HepG2 (cell line): Measurements from ENCODE around the gene TOMM20. TPM values are rescaled to one million over a fixed set of nuclear protein-coding genes. Genes with fewer than 3 reads are reported as not detected.

ENCODE experiments used
- CC2D1A ChIP-seq: sonication (generic); formaldehyde crosslinking; IDR thresholded peaks from 2 replicates; pipeline ENCODE4 v1.8.1; 2023; ENCODE audit warnings: mild to moderate bottlenecking, missing genetic modification reagents
- CHD2 ChIP-seq: IDR thresholded peaks from 2 replicates; pipeline ENCODE4 v1.6.1; 2011; ENCODE audit warnings: low read depth, low read length, improper control_type of control experiment
- EED ChIP-seq: sonication (generic); formaldehyde crosslinking; IDR thresholded peaks from 2 replicates; pipeline ENCODE4 v1.5.0; 2020; ENCODE audit warnings: mild to moderate bottlenecking, missing genetic modification reagents
- FOSL2 ChIP-seq: sonication (generic); formaldehyde crosslinking; IDR thresholded peaks from 2 replicates; pipeline ENCODE4 v1.4.0; 2020; ENCODE audit warnings: missing genetic modification reagents
- LRRFIP1 ChIP-seq: sonication (generic); formaldehyde crosslinking; conservative IDR thresholded peaks from 2 replicates; pipeline ENCODE4 v1.4.0; 2020; ENCODE audit warnings: missing genetic modification reagents
- MTERF4 ChIP-seq: sonication (generic); formaldehyde crosslinking; IDR thresholded peaks from 2 replicates; pipeline ENCODE4 v1.8.0; 2023; ENCODE audit warnings: mild to moderate bottlenecking, missing genetic modification reagents
- NFRKB ChIP-seq: fragments of 450-650 bp; IDR thresholded peaks from 2 replicates; pipeline ENCODE4 v1.6.1; 2017
- NPAS2 ChIP-seq: sonication (generic); formaldehyde crosslinking; IDR thresholded peaks from 2 replicates; pipeline ENCODE4 v1.8.0; 2022; ENCODE audit warnings: mild to moderate bottlenecking, missing genetic modification reagents, borderline replicate concordance
- PAF1 ChIP-seq: IDR thresholded peaks from 2 replicates; pipeline ENCODE4 v1.6.1; 2016; ENCODE audit warnings: missing genetic modification reagents, missing compliant biosample characterization
- PPARG ChIP-seq: conservative IDR thresholded peaks from 2 replicates; pipeline ENCODE4 v1.6.1; 2016; ENCODE audit warnings: missing biosample characterization, missing genetic modification reagents
- SATB2 ChIP-seq: sonication (generic); formaldehyde crosslinking; IDR thresholded peaks from 2 replicates; pipeline ENCODE4 v1.5.0; 2020; ENCODE audit warnings: missing genetic modification reagents
- SKI ChIP-seq: fragments of 450-650 bp; IDR thresholded peaks from one replicate; pipeline ENCODE4 v1.6.1; 2018; ENCODE audit warnings: mild to moderate bottlenecking; ENCODE audit not compliant: partially characterized antibody
- SRSF9 ChIP-seq: fragments of 200-400 bp; formaldehyde crosslinking; IDR thresholded peaks from 2 replicates; pipeline ENCODE4 v1.6.1; 2018; ENCODE audit warnings: borderline replicate concordance, mild to moderate bottlenecking, low read depth, low read length; ENCODE audit not compliant: insufficient read depth, poor library complexity, severe bottlenecking
- TBX2 ChIP-seq: sonication (generic); formaldehyde crosslinking; IDR thresholded peaks from 2 replicates; pipeline ENCODE4 v1.5.0; 2020; ENCODE audit warnings: missing genetic modification reagents, mild to moderate bottlenecking, borderline replicate concordance
- ZFP90 ChIP-seq: sonication (generic); formaldehyde crosslinking; IDR thresholded peaks from 2 replicates; pipeline ENCODE4 v1.8.0; 2022; ENCODE audit warnings: missing genetic modification reagents, mild to moderate bottlenecking, inconsistent platforms, borderline replicate concordance
- ZMAT3 ChIP-seq: sonication (generic); formaldehyde crosslinking; conservative IDR thresholded peaks from 2 replicates; pipeline ENCODE4 v1.7.0; 2021; ENCODE audit warnings: missing genetic modification reagents
- ZNF24 ChIP-seq: fragments of 450-650 bp; IDR thresholded peaks from 2 replicates; pipeline ENCODE4 v1.6.1; 2017; ENCODE audit warnings: antibody characterized with exemption, mild to moderate bottlenecking
- ZNF34 ChIP-seq: sonication (generic); formaldehyde crosslinking; IDR thresholded peaks from 2 replicates; pipeline ENCODE4 v1.4.0; 2020; ENCODE audit warnings: mild to moderate bottlenecking, missing genetic modification reagents, borderline replicate concordance
- ZNF430 ChIP-seq: sonication (generic); formaldehyde crosslinking; IDR thresholded peaks from 2 replicates; pipeline ENCODE4 v1.9.0; 2021; ENCODE audit warnings: mild to moderate bottlenecking, missing genetic modification reagents
- ZNF563 ChIP-seq: sonication (generic); formaldehyde crosslinking; IDR thresholded peaks from 2 replicates; pipeline ENCODE4 v1.8.0; 2022; ENCODE audit warnings: mild to moderate bottlenecking, moderate library complexity, missing genetic modification reagents
- ZNF720 ChIP-seq: sonication (generic); formaldehyde crosslinking; IDR thresholded peaks from 2 replicates; pipeline ENCODE4 v1.4.0; 2020; ENCODE audit warnings: missing genetic modification reagents
- ZSCAN29 ChIP-seq: sonication (generic); formaldehyde crosslinking; conservative IDR thresholded peaks from 2 replicates; pipeline ENCODE4 v1.4.0; 2020; ENCODE audit warnings: mild to moderate bottlenecking, missing genetic modification reagents
- ZSCAN30 ChIP-seq: sonication (generic); formaldehyde crosslinking; IDR thresholded peaks from 2 replicates; pipeline ENCODE4 v1.5.0; 2020; ENCODE audit warnings: mild to moderate bottlenecking, missing genetic modification reagents
- polyA plus RNA-seq, 8 experiments: library from polyadenylated mRNA; depleted of rRNA in 3 of 8; stranded (reverse) in 7 of 8; unstranded in 1 of 8; fragments of >200 nt; fragmentation: Illumina TruSeq in 4 of 8; extraction: Trizol in 4 of 8; gene quantifications; 2 replicates each; pipeline versions ENCODE4 v1.2.1 to v1.2.3, GENCODE V29; 2011 to 2016; ENCODE audit warnings: low read depth in 4 of 8, missing spikeins in 1 of 8, mixed read lengths in 1 of 8; ENCODE audit not compliant: insufficient read depth in 1 of 8
- total RNA-seq, 5 experiments: library from RNA; depleted of rRNA; stranded (reverse); fragments of >200 nt; fragmentation: Illumina TruSeq; extraction: Trizol; gene quantifications; 2 replicates each; pipeline ENCODE4 v1.2.3, GENCODE V29; 2016; ENCODE audit warnings: low read depth in 1 of 5
- TF ChIP-seq, protein P1 (sequence below): IDR thresholded peaks from 2 replicates; pipeline ENCODE4 v1.6.1; 2016; ENCODE audit warnings: low read depth
- TF ChIP-seq, protein P2 (sequence below): sonication (generic); formaldehyde crosslinking; IDR thresholded peaks from 2 replicates; pipeline ENCODE4 v1.4.0; 2020; ENCODE audit warnings: mild to moderate bottlenecking, missing genetic modification reagents, borderline replicate concordance

TOMM20 gene
- total and polyA plus RNA-seq, 2 of the 13 experiments (the other 11 are each of a cell fraction or from before 2014, with no cell fraction given), result 153 to 376 TPM

DNA sequence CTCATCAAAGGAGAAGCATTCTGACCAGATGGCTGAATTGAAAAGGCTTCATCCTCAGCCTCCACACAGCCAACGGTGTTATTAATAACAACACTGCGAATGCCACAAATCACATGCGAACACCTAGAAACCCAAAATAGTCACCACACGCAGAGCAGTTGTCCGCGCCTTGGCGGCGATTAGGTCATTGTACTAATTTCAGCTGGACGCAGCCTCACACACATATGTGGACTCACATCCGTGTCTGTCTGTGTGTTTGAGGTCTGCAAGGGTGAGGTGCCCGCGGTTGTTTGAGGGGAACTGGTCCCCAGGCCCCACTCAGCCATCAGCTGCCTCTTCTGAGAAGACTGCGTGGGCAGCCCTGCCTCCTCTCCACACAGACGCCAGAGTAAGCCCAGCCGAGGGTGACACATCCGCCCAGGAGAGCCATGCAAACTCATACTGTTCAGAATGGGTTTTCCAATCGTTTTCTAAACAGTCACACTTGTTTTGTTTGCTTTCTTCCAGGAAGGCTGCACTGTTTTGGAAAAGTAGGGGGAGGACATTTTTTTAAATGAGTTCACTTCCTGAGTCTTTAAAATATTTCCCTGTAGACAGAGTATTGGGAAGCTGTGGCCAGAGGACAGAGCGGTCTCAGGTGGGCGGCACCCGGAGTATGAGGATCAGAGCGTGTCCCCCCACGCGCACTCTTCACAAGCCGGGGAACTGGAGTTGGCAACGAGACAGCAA, 53.4 kb downstream of the TOMM20 start (continued):
- TF ChIP-seq ZNF563 (CRISPR knock-in tag) (no peak; the same call in 1 of the 2 replicates), ZNF430 (CRISPR knock-in tag) (peak; percentile 65), ZNF24 (no peak), SKI (peak; percentile 41), SRSF9 (no peak), TBX2 (peak; percentile 52), PPARG (0 out of 2 replicates have a peak, but pooled peaks have one; percentile 11), CC2D1A (no peak), ZNF34 (CRISPR knock-in tag) (no peak), ZSCAN30 (CRISPR knock-in tag) (no peak), CHD2 (no peak), NFRKB (no peak), NPAS2 (CRISPR knock-in tag) (no peak), ZFP90 (no peak), EED (CRISPR knock-in tag) (no peak), SATB2 (CRISPR knock-in tag) (no peak), MTERF4 (CRISPR knock-in tag) (no peak), LRRFIP1 (CRISPR knock-in tag) (no peak), PAF1 (no peak; the same call in 1 of the 2 replicates), ZMAT3 (CRISPR knock-in tag) (0 out of 2 replicates have a peak, but pooled peaks have one; percentile 53), FOSL2 (peak; percentile 78), ZNF720 (CRISPR knock-in tag) (no peak), ZSCAN29 (peak; percentile 53)
- TF ChIP-seq, protein P1, sequence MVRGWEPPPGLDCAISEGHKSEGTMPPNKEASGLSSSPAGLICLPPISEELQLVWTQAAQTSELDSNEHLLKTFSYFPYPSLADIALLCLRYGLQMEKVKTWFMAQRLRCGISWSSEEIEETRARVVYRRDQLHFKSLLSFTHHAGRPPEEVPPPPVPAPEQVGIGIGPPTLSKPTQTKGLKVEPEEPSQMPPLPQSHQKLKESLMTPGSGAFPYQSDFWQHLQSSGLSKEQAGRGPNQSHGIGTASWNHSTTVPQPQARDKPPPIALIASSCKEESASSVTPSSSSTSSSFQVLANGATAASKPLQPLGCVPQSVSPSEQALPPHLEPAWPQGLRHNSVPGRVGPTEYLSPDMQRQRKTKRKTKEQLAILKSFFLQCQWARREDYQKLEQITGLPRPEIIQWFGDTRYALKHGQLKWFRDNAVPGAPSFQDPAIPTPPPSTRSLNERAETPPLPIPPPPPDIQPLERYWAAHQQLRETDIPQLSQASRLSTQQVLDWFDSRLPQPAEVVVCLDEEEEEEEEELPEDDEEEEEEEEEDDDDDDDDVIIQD (CRISPR knock-in tag), result peak; percentile 30; the same call in 1 of the 2 replicates
- TF ChIP-seq, protein P2, sequence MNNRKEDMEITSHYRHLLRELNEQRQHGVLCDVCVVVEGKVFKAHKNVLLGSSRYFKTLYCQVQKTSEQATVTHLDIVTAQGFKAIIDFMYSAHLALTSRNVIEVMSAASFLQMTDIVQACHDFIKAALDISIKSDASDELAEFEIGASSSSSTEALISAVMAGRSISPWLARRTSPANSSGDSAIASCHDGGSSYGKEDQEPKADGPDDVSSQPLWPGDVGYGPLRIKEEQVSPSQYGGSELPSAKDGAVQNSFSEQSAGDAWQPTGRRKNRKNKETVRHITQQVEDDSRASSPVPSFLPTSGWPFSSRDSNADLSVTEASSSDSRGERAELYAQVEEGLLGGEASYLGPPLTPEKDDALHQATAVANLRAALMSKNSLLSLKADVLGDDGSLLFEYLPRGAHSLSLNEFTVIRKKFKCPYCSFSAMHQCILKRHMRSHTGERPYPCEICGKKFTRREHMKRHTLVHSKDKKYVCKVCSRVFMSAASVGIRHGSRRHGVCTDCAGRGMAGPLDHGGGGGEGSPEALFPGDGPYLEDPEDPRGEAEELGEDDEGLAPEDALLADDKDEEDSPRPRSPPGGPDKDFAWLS (CRISPR knock-in tag), result no peak
